ENCODE measurements around the gene KRT82. TPM values are rescaled to one million over a fixed set of nuclear protein-coding genes. Genes with fewer than 3 reads are reported as not detected.

KRT82 gene
- total and polyA plus RNA-seq, 12 donors: not detected

- Histone ChIP-seq H3K4me3 (no peak overlapping the region), H3K9me3 (replicated peaks in 1 of 3) (no peaks in the 10 kb centered on the region), H3K36me3 (replicated peaks in 1 of 2) (no peaks in the 10 kb centered on the region), H3K27ac (no peak overlapping the region), H3K4me1 (replicated peaks in 1 of 2) (no peaks in the 10 kb centered on the region), H3K27me3 (peaks cover 10% of the 10 kb centered on the region)
- DNase-seq: no peak
- 87 to 92% (median 91%) methylated on average over 7 of the region's 7 CpGs for WGBS, 4 donors
- intact Hi-C loops (cut with DNase I): no loop called here
- TF ChIP-seq, protein P1, sequence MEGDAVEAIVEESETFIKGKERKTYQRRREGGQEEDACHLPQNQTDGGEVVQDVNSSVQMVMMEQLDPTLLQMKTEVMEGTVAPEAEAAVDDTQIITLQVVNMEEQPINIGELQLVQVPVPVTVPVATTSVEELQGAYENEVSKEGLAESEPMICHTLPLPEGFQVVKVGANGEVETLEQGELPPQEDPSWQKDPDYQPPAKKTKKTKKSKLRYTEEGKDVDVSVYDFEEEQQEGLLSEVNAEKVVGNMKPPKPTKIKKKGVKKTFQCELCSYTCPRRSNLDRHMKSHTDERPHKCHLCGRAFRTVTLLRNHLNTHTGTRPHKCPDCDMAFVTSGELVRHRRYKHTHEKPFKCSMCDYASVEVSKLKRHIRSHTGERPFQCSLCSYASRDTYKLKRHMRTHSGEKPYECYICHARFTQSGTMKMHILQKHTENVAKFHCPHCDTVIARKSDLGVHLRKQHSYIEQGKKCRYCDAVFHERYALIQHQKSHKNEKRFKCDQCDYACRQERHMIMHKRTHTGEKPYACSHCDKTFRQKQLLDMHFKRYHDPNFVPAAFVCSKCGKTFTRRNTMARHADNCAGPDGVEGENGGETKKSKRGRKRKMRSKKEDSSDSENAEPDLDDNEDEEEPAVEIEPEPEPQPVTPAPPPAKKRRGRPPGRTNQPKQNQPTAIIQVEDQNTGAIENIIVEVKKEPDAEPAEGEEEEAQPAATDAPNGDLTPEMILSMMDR (IDR thresholded peaks at IDR 0.05): no peak
- no peak for TF ChIP-seq POLR2A (IDR thresholded peaks at IDR 0.05)
These were observed 13.6 kb downstream of the KRT82 start for GRCh38 chr12:52392465-52393007.

GRCh38 chr12:52391618-52392002, 14.5 kb downstream of the KRT82 start:
- intact Hi-C loops (cut with DNase I): no loop called here
- Histone ChIP-seq H3K36me3 (replicated peaks in 1 of 2) (no peaks in the 10 kb centered on the region), H3K9me3 (replicated peaks in 1 of 3) (no peaks in the 10 kb centered on the region), H3K4me1 (replicated peaks in 1 of 2) (no peaks in the 10 kb centered on the region), H3K27me3 (peaks cover 10% of the 10 kb centered on the region), H3K27ac (no peak overlapping the region), H3K4me3 (no peak overlapping the region)
- peak; percentile 54 to 84 (median 71) for DNase-seq
- no peak for TF ChIP-seq POLR2A (IDR thresholded peaks at IDR 0.05)
- TF ChIP-seq, protein P1 (IDR thresholded peaks at IDR 0.05): no peak
- WGBS, 4 donors: 27 to 47% (median 29%) methylated on average over 2 to 4 of the region's 4 CpGs

GRCh38 chr12:52390739-52391617, 15.2 kb downstream of the KRT82 start:
- no peak overlapping the region for H3K27ac ChIP-seq

More at GRCh38 chr12:52390739-52391617, 15.2 kb downstream of the KRT82 start:
- no peak for DNase-seq
- Histone ChIP-seq H3K36me3 (replicated peaks in 1 of 2) (no peaks in the 10 kb centered on the region), H3K27me3 (peaks cover 10% of the 10 kb centered on the region), H3K4me1 (replicated peaks in 1 of 2) (no peaks in the 10 kb centered on the region), H3K4me3 (no peak overlapping the region), H3K9me3 (replicated peaks in 1 of 3) (no peaks in the 10 kb centered on the region)
- intact Hi-C loops (cut with DNase I): no loop called here
- 64 to 73% (median 67%) methylated on average over 8 to 11 of the region's 11 CpGs for WGBS, 4 donors
- TF ChIP-seq, protein P1 (IDR thresholded peaks at IDR 0.05): peak in 5 of 6 experiments; percentile 12 to 47 (median 29)
- no peak for TF ChIP-seq POLR2A (IDR thresholded peaks at IDR 0.05)

Data from adrenal gland (tissue), 12 donors.